CD14-positive monocyte (primary cell): ENCODE measurements around the gene KLF9. TPM values are rescaled to one million over a fixed set of nuclear protein-coding genes. Genes with fewer than 3 reads are reported as not detected.

Experiments used
- DNase-seq, 3 donors: peaks; one replicate each; pipeline ENCODE4 v3.0.0-alpha.2; 2011 to 2022
- H2AFZ ChIP-seq: 2 replicates; pipeline ENCODE4 v1.6.0; 2012; ENCODE audit warnings: mild to moderate bottlenecking, low read depth, low read length, inconsistent platforms; ENCODE audit not compliant: insufficient read depth, poor library complexity, severe bottlenecking
- H3K27ac ChIP-seq, 2 donors: 1 replicate in 1 of 2; 2 replicates in 1 of 2; pipeline ENCODE4 v1.5.1; 2012 to 2013; ENCODE audit warnings: low read length in 2 of 2, control low read depth in 1 of 2, inconsistent platforms in 1 of 2, low read depth in 1 of 2, mild to moderate bottlenecking in 1 of 2
- H3K27me3 ChIP-seq, 2 donors: one replicate each; pipeline versions ENCODE4 v1.6.0 to v1.6.1; 2011 to 2013; ENCODE audit warnings: low read length in 2 of 2; ENCODE audit not compliant: control insufficient read depth in 2 of 2, insufficient read depth in 2 of 2
- H3K36me3 ChIP-seq, 2 donors: replicated peaks in 1 of 2; 1 replicate in 1 of 2; 2 replicates in 1 of 2; pipeline versions ENCODE4 v1.5.1 to v1.6.1; 2012 to 2013; ENCODE audit warnings: low read length in 2 of 2, control low read depth in 1 of 2, inconsistent platforms in 1 of 2, mild to moderate bottlenecking in 1 of 2; ENCODE audit not compliant: insufficient read depth in 2 of 2, control insufficient read depth in 1 of 2
- H3K4me1 ChIP-seq, 2 donors: 1 replicate in 1 of 2; 2 replicates in 1 of 2; pipeline versions ENCODE4 v1.5.1 to v1.6.1; 2012 to 2013; ENCODE audit warnings: low read length in 2 of 2, control low read depth in 1 of 2, inconsistent platforms in 1 of 2, mild to moderate bottlenecking in 1 of 2, moderate library complexity in 1 of 2; ENCODE audit not compliant: insufficient read depth in 2 of 2, control insufficient read depth in 1 of 2
- H3K4me2 ChIP-seq: replicated peaks from 2 replicates; pipeline ENCODE3; 2012; ENCODE audit warnings: low read length, moderate library complexity, mild to moderate bottlenecking; ENCODE audit not compliant: poor library complexity, severe bottlenecking; ENCODE audit errors: extremely low read depth
- H3K4me3 ChIP-seq, 3 experiments: fragments of 200-600 bp in 1 of 3; sonication (generic) in 1 of 3; replicated peaks in 1 of 3; 1 replicate in 2 of 3; 2 replicates in 1 of 3; pipeline ENCODE4 v1.5.1; 2011 to 2013; ENCODE audit warnings: low read length in 3 of 3, mild to moderate bottlenecking in 3 of 3, control low read depth in 2 of 3, low read depth in 2 of 3, inconsistent platforms in 1 of 3, moderate library complexity in 1 of 3
- H3K79me2 ChIP-seq: 2 replicates; pipeline ENCODE4 v1.6.0; 2012; ENCODE audit warnings: mild to moderate bottlenecking, control low read depth, inconsistent platforms, low read length, moderate library complexity; ENCODE audit not compliant: insufficient read depth
- H3K9ac ChIP-seq: 2 replicates; pipeline ENCODE4 v1.6.0; 2017; ENCODE audit warnings: low read length, mild to moderate bottlenecking; ENCODE audit not compliant: insufficient read depth, poor library complexity, severe bottlenecking
- H3K9me3 ChIP-seq, 2 donors: replicated peaks in 1 of 2; 1 replicate in 1 of 2; 2 replicates in 1 of 2; pipeline versions ENCODE4 v1.5.1 to v1.6.1; 2012 to 2013; ENCODE audit warnings: low read length in 2 of 2, control low read depth in 1 of 2; ENCODE audit not compliant: control insufficient read depth in 1 of 2, insufficient read depth in 1 of 2
- H4K20me1 ChIP-seq: 2 replicates; pipeline ENCODE4 v1.6.0; 2012; ENCODE audit warnings: mild to moderate bottlenecking, low read length, control low read depth, moderate library complexity; ENCODE audit not compliant: insufficient read depth
- H3K27ac Mint-ChIP-seq, 7 donors: one replicate each; pipeline ENCODE4 v1.8.0; 2020; ENCODE audit warnings: mild to moderate bottlenecking in 7 of 7, mixed read lengths in 7 of 7, moderate library complexity in 6 of 7, inconsistent platforms in 2 of 7
- H3K27me3 Mint-ChIP-seq, 3 donors: one replicate each; pipeline ENCODE4 v1.8.0; 2021 to 2022; ENCODE audit warnings: low read depth in 3 of 3, mild to moderate bottlenecking in 3 of 3, mixed read lengths in 3 of 3, moderate library complexity in 3 of 3, inconsistent platforms in 1 of 3
- H3K36me3 Mint-ChIP-seq, 2 donors: one replicate each; pipeline ENCODE4 v1.8.0; 2020; ENCODE audit warnings: mixed read lengths in 2 of 2, inconsistent platforms in 1 of 2, mild to moderate bottlenecking in 1 of 2
- H3K4me1 Mint-ChIP-seq: one replicate; pipeline ENCODE4 v1.8.0; 2020; ENCODE audit warnings: mild to moderate bottlenecking, mixed read lengths
- H3K4me3 Mint-ChIP-seq, 2 donors: one replicate each; pipeline ENCODE4 v1.8.0; 2020; ENCODE audit warnings: mild to moderate bottlenecking in 2 of 2, mixed read lengths in 2 of 2, moderate library complexity in 1 of 2
- H3K9me3 Mint-ChIP-seq, 7 donors: one replicate each; pipeline ENCODE4 v1.8.0; 2020 to 2022; ENCODE audit warnings: mixed read lengths in 7 of 7, mild to moderate bottlenecking in 6 of 7, moderate library complexity in 6 of 7, inconsistent platforms in 2 of 7
- WGBS: methylation state at CpG from one replicate; pipeline ENCODE4 v1.1.5; 2013; ENCODE audit warnings: missing lambda C conversion rate; ENCODE audit not compliant: insufficient coverage; 5-methylcytosine and 5-hydroxymethylcytosine counted together
- intact Hi-C, 2 donors: fragments of 100-400 bp; cut with micrococcal nuclease; formaldehyde crosslinking; loops; one replicate each; pipeline versions ENCODE4 v1.15.0 to v1.15.1; 2023
- polyA plus RNA-seq, 3 donors: library from polyadenylated mRNA; depleted of rRNA in 1 of 3; unstranded in 2 of 3; stranded (reverse) in 1 of 3; fragments of 300-500 nt in 2 of 3; fragments of >200 nt in 1 of 3; fragmentation: Illumina TruSeq in 2 of 3; gene quantifications; 1 replicate in 2 of 3; 2 replicates in 1 of 3; pipeline ENCODE4 v1.2.3, GENCODE V29; 2012 to 2021
- TF ChIP-seq, protein P1 (sequence below): fragments of 200-600 bp; IDR thresholded peaks from one replicate; pipeline ENCODE4 v1.8.0; 2022; ENCODE audit warnings: antibody characterized with exemption, mild to moderate bottlenecking

The KLF9 gene
- polyA plus RNA-seq, 3 donors, result 0.18 to 26.1 (median 0.72) TPM

DNA sequence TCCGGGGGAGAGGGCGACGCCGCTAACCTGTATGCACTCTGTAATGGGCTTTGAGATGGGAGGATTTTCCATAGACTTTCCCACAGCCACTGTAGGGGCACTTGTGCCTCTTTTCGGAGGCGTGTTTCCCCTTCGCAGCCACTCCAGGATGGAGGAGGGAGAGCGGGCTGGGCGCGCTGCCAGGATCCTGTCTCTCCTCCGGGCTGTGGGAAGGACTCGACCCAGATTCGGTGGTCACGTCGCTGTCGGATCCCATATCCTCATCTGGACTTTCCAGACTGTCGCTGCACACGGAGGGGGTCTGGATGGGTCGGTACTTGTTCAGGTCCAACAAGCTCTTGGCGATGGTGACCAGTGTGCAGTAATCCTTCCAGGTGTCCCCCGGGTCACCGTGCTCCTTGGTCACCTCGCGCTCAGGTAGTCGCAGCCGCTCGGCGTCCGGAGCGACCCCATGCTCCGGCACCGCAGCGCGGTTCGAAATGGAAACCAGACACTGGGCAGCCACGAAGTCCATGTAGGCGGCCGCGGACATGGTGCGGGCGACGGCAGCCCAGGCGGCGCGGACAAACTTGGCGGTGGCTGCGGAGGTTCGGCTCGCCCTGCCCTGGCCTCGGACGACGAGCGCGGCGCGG, 1.5 kb downstream of the KLF9 start:
- Mint-ChIP-seq H3K27ac (peak overlapping the region; percentile 84 to 98 (median 90)), H3K9me3 (peaks cover 0 to 3% (median 0%) of the 10 kb centered on the region in 7 donors), H3K4me3 (peak overlapping the region; percentile 96 to 99), H3K4me1 (peaks cover 34% of the 10 kb centered on the region), H3K36me3 (peaks cover 0 to 2% of the 10 kb centered on the region in 2 donors), H3K27me3 (peaks cover 0 to 4% (median 2%) of the 10 kb centered on the region in 3 donors)
- intact Hi-C loops, result loop anchor here (1.0 to 5.0 kb wide), 2 partner anchors 7 to 476 kb away; no protein-coding TSS in a partner anchor
- peaks cover 28% of the 10 kb centered on the region for H4K20me1 ChIP-seq
- peak overlapping the region; percentile 89 for H3K9ac ChIP-seq
- H3K9me3 ChIP-seq, result no peaks in the 10 kb centered on the region
- H3K4me1 ChIP-seq, result peaks cover 50 to 54% of the 10 kb centered on the region in 2 donors
- peaks cover 49% of the 10 kb centered on the region for H3K79me2 ChIP-seq
- H3K4me2 ChIP-seq, result peak overlapping the region; percentile 91
- TF ChIP-seq, protein P1, sequence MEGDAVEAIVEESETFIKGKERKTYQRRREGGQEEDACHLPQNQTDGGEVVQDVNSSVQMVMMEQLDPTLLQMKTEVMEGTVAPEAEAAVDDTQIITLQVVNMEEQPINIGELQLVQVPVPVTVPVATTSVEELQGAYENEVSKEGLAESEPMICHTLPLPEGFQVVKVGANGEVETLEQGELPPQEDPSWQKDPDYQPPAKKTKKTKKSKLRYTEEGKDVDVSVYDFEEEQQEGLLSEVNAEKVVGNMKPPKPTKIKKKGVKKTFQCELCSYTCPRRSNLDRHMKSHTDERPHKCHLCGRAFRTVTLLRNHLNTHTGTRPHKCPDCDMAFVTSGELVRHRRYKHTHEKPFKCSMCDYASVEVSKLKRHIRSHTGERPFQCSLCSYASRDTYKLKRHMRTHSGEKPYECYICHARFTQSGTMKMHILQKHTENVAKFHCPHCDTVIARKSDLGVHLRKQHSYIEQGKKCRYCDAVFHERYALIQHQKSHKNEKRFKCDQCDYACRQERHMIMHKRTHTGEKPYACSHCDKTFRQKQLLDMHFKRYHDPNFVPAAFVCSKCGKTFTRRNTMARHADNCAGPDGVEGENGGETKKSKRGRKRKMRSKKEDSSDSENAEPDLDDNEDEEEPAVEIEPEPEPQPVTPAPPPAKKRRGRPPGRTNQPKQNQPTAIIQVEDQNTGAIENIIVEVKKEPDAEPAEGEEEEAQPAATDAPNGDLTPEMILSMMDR, result no peak
- H3K36me3 ChIP-seq, result no peaks in the 10 kb centered on the region
- H3K27ac ChIP-seq, result peak overlapping the region; percentile 49 to 99
- H3K27me3 ChIP-seq, result no peaks in the 10 kb centered on the region
- H3K4me3 ChIP-seq, result peak overlapping the region; percentile 88 to 89 (median 89)
- DNase-seq, result peak; percentile 15 to 55 (median 20)
- whole genome bisulfite sequencing, result under 1% methylated on average over 45 of the region's 56 CpGs
- H2AFZ ChIP-seq, result peak overlapping the region; percentile 68

- Histone ChIP-seq H3K4me1 (peaks cover 54 to 57% of the 10 kb centered on the region in 2 donors), H3K9me3 (no peaks in the 10 kb centered on the region), H3K4me3 (peak overlapping the region; percentile 88 to 89 (median 89)), H3K36me3 (no peaks in the 10 kb centered on the region), H3K9ac (peak overlapping the region; percentile 89), H2AFZ (peak overlapping the region; percentile 68), H3K4me2 (peak overlapping the region; percentile 91), H3K27ac (peak overlapping the region; percentile 49 to 99), H3K27me3 (no peaks in the 10 kb centered on the region), H4K20me1 (peaks cover 28% of the 10 kb centered on the region), H3K79me2 (peaks cover 56% of the 10 kb centered on the region)
- H3K9me3 Mint-ChIP-seq, result peaks cover 0 to 3% (median 0%) of the 10 kb centered on the region in 7 donors
- H3K4me1 Mint-ChIP-seq, result peaks cover 40% of the 10 kb centered on the region
- peaks cover 0 to 4% (median 2%) of the 10 kb centered on the region in 3 donors for H3K27me3 Mint-ChIP-seq
- TF ChIP-seq, protein P1, result no peak
- H3K27ac Mint-ChIP-seq, result peak overlapping the region; percentile 84 to 98 (median 90)
- peak; percentile 43 to 63 (median 47) for DNase-seq
- under 1% methylated on average over 17 of the region's 41 CpGs for WGBS
- peaks cover 0 to 3% of the 10 kb centered on the region in 2 donors for H3K36me3 Mint-ChIP-seq
- H3K4me3 Mint-ChIP-seq, result peak overlapping the region; percentile 96 to 99
- intact Hi-C loops, result loop anchor here (1.0 to 5.0 kb wide), 2 partner anchors 8 to 475 kb away; no protein-coding TSS in a partner anchor
Measured at GRCh38 chr9:70411930-70412831, 2.3 kb downstream of the KLF9 start.
